GM12873 (cell line): ENCODE results near the gene OPN5.
A peak's percentile ranks its signal among the peaks of the same experiment; 100 is the strongest.

Source experiments
- TF ChIP-seq, protein P1 (sequence below): IDR thresholded peaks from 2 replicates; pipeline ENCODE4 v1.5.1; 2012; ENCODE audit warnings: low read depth, mild to moderate bottlenecking, moderate library complexity, low read length, control low read depth; ENCODE audit not compliant: insufficient read depth; ENCODE audit errors: missing control alignments

Gene OPN5, protein sequence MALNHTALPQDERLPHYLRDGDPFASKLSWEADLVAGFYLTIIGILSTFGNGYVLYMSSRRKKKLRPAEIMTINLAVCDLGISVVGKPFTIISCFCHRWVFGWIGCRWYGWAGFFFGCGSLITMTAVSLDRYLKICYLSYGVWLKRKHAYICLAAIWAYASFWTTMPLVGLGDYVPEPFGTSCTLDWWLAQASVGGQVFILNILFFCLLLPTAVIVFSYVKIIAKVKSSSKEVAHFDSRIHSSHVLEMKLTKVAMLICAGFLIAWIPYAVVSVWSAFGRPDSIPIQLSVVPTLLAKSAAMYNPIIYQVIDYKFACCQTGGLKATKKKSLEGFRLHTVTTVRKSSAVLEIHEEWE

GRCh38 chr6:47781732-47782131 lies at the start of gene OPN5:
Gene OPN5 (plus strand): TSS chr6:47782032. CDS start chr6:47782067, 35 bp downstream.
- TF ChIP-seq, protein P1, sequence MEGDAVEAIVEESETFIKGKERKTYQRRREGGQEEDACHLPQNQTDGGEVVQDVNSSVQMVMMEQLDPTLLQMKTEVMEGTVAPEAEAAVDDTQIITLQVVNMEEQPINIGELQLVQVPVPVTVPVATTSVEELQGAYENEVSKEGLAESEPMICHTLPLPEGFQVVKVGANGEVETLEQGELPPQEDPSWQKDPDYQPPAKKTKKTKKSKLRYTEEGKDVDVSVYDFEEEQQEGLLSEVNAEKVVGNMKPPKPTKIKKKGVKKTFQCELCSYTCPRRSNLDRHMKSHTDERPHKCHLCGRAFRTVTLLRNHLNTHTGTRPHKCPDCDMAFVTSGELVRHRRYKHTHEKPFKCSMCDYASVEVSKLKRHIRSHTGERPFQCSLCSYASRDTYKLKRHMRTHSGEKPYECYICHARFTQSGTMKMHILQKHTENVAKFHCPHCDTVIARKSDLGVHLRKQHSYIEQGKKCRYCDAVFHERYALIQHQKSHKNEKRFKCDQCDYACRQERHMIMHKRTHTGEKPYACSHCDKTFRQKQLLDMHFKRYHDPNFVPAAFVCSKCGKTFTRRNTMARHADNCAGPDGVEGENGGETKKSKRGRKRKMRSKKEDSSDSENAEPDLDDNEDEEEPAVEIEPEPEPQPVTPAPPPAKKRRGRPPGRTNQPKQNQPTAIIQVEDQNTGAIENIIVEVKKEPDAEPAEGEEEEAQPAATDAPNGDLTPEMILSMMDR, result no peak

- TF ChIP-seq, protein P1, result peak; percentile 48
Measured at GRCh38 chr6:47733879-47734558, 47.8 kb upstream of the OPN5 start.

GRCh38 chr6:47734831-47735481 lies 46.9 kb upstream of the OPN5 start:
- TF ChIP-seq, protein P1, result no peak

DNA sequence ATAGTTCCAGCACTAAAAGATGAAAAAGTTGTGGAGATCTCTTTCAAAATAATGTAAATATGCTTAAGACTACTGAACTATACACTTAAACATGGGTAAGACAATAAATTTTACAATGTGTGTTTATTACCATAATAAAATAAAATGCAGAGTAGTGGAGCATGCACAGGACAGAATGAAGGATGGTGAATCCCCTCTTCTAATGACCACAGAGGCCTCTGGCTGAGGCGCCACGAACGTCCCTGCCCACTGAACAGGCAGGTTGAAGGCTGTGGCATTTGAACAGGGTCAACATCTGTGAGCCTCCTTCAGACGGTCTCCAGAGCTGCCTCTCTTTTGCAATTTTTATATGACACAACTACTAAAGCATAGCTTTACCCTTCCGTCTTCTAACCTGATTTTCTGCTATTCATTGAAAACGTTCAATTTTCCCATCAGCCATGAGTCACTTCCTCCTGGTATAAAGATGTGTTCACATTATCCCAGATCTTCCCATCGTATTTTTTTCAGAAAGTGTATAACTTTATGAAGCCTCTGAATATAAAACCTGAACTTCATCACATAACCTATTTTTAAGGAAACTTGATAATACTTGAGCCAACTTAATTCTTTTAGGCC lies 45.6 kb upstream of the OPN5 start:
- TF ChIP-seq, protein P1, result no peak

DNA sequence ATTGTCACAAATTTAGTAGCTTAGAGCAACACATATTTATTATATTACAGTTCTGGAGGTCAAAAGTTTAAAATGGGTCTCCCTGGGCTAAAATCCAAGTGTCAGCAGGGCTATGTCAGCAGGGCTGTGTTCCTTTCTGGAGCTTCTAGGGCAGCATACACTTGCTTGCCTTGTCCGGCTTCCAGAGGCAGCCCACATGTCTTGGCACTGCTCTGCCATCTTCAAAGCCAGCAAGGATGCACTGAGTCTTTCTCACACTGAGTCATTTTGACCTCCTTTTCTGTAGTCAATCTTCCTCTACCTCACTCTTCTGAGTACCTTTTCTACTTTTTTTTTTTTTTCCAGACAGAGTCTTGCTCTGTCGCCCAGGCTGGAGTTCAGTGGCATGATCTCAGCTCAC lies 44.4 kb upstream of the OPN5 start:
- TF ChIP-seq, protein P1, result no peak

GRCh38 chr6:47740714-47741113 lies 41.1 kb upstream of the OPN5 start:
- TF ChIP-seq, protein P1, result no peak

DNA sequence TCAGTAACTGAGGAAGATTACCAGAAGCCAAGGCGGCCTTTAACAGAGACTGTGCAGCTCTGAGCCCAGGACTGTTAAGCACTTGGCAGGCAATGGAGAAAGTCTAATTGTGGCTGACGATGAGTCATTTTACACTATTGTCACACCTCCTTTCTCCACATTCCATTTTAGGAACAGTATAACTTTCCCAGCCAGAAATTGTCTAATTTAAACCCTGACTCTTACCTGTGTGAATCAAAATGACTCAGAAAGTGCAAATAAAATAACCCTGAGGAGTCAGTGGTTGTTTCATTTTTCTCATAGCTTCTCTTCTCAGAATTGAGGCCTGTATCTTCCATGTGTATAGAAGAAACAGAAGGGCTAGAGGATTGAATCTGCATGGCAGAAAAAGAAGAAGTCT lies 40.0 kb upstream of the OPN5 start:
- TF ChIP-seq, protein P1, result no peak
